GM12864 (cell line): Measurements from ENCODE around the gene CALD1.
A peak's percentile ranks its signal among the peaks of the same experiment; 100 is the strongest.

ENCODE experiments used
- DNase-seq: peaks from one replicate; pipeline ENCODE4 v3.0.0-alpha.2; 2011; ENCODE audit warnings: low read depth
- H3K4me3 ChIP-seq: 2 replicates; pipeline ENCODE4 v1.5.1; 2011; ENCODE audit warnings: mild to moderate bottlenecking, low read depth, low read length, control low read depth
- TF ChIP-seq, protein P1 (sequence below): IDR thresholded peaks from 2 replicates; pipeline ENCODE4 v1.5.1; 2011; ENCODE audit warnings: low read depth, mild to moderate bottlenecking, moderate library complexity, low read length, control low read depth, inconsistent platforms; ENCODE audit errors: missing control alignments

The CALD1 gene

DNA sequence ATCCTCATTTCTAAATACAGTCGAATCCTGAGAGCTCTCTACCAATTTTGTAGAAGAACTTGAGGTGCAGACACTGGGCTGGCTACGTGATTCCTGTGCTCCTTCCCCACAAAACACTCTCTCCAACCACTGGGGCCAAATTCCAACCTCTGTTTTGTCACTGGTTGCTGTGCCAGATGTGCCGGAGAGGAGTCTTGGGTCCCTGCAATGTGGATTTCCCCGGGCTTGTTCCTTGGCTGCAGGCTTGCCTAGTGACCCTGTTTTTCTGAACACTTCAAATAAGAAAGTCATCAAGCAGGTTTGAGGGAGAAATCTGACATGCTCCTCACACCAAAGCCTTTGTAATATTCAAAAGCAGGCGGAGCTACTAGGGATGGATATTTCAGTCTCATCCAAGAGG lies 162.5 kb downstream of the CALD1 start:
- no peak overlapping the region for H3K4me3 ChIP-seq
- TF ChIP-seq, protein P1, sequence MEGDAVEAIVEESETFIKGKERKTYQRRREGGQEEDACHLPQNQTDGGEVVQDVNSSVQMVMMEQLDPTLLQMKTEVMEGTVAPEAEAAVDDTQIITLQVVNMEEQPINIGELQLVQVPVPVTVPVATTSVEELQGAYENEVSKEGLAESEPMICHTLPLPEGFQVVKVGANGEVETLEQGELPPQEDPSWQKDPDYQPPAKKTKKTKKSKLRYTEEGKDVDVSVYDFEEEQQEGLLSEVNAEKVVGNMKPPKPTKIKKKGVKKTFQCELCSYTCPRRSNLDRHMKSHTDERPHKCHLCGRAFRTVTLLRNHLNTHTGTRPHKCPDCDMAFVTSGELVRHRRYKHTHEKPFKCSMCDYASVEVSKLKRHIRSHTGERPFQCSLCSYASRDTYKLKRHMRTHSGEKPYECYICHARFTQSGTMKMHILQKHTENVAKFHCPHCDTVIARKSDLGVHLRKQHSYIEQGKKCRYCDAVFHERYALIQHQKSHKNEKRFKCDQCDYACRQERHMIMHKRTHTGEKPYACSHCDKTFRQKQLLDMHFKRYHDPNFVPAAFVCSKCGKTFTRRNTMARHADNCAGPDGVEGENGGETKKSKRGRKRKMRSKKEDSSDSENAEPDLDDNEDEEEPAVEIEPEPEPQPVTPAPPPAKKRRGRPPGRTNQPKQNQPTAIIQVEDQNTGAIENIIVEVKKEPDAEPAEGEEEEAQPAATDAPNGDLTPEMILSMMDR = no peak
- DNase-seq = no peak

DNA sequence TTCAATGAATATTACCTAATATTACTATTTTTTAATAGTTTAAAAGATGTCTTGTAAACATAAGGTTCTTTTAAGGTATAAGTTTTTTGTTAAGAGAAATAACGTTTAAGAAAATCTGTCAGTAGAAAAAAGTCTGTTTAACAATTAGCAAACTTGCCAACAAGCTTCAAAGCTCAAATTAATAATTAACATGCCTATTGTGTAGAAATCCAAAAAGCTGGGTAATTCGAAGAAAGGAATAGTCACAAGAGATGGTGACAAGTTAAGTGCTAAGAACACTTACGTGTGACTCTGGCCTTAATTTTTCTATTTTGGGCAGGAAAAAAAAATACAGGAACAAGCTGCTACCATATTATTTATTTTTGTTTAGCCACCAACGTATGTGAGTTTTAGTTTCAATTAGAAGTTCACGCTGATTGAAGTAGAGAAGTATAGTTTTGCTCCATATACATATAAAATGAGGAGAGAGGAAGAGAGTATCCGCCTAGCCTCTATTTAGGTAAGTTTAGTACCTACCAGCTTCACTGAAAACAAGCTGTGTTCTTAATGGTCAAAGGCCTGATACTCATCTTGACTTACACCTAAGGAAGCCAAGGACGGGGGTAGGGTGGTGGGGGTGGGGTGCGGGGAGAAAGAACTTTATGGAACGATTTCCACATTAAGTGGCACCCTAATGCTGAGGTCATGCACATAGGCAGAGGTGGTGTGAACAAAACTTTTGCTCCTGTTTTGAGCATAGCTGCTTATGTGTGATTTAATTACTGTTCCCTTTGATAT lies 163.4 kb downstream of the CALD1 start:
- DNase-seq = no peak
- H3K4me3 ChIP-seq = no peak overlapping the region
- TF ChIP-seq, protein P1 = no peak

DNA sequence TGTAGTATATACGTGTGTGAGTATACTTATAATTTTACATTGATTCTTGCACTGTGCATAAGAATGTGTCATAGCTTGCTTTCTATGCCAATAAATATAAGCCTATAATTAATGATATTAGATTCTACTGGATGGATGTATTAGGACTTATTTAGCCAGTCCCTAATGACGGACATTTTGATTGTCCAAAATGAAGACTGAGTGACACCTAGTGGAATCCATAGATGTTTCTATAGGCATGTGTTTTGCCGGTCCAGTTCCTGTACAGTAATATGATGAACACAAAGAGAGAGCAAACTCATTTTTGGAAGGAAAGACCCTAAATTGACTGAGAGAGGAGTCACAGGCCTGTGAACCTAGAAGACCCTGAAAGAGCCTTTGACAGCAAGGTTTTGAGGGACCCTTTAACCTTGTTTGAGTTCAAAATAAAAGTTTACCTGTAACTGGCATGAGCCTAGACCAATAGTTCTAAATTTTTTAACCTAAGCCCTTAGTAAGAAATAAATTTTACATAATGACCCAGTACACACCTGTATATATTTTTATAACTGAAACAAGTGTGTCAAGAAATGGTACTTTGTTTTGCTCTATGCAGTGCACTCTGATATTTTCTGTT lies 164.5 kb downstream of the CALD1 start:
- TF ChIP-seq, protein P1 = peak; percentile 39
- H3K4me3 ChIP-seq = no peak overlapping the region
- DNase-seq = no peak

DNA sequence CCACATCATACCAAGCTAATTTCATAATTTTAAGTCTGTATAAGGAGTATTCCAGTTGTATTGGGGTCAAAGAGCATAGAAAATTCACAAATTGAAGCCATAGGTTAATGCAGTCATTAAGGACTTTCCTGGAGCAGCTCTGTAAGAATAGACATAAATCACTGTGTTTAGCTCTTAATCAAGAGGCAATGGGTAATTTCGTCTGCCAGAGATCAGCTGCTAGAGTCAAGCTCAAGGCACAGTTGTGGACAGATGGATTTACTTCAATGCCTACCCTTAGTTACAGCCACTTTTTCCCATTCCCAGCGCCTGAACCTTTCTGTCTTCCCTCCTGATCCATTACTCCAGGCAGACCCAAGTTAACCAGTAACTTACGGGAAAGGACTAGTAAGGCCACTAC lies 166.3 kb downstream of the CALD1 start:
- DNase-seq = no peak
- H3K4me3 ChIP-seq = no peak overlapping the region
- TF ChIP-seq, protein P1 = no peak

DNA sequence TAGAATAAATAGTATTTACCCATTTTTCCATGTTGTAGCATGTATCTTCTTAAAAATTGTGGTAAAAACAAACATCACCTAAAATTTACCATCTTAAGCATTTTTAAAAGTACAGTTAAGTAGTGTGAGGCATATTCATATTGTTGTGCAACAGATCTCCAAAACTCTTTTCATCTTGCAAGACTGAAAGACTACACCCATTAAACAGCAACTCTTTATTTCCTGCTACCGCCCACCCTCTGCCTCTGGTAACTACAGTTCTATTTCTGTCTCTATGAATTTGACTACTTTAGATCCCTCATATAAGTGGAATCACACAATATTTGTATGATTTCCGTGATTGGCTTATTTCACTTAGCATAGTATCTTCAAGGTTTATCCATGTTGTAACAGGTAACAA lies 166.8 kb downstream of the CALD1 start:
- TF ChIP-seq, protein P1 = no peak
- no peak for DNase-seq
- no peak overlapping the region for H3K4me3 ChIP-seq

DNA sequence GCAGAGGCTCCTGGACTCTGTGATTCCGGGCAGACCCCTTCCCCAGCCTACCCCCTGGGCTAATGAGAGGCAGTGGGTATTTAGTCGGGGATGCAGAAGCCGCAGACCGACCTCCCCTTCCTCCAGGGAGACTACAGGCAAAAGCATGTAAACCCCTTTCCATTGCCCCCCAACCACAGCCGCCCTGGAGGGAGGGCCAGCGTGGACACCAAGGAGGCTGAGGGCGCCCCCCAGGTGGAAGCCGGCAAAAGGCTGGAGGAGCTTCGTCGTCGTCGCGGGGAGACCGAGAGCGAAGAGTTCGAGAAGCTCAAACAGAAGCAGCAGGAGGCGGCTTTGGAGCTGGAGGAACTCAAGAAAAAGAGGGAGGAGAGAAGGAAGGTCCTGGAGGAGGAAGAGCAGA lies 167.9 kb downstream of the CALD1 start:
- DNase-seq = no peak
- H3K4me3 ChIP-seq = no peak overlapping the region
- TF ChIP-seq, protein P1 = no peak
